H1 (cell line): ENCODE data around the gene GTF2A1L. TPM values are rescaled to one million over a fixed set of nuclear protein-coding genes. Genes with fewer than 3 reads are reported as not detected.

Experiments
- CTCF ChIA-PET: fragments of 300-600 bp; sonication (Branson Sonifier 250); formaldehyde crosslinking; loops from one replicate; lab custom pipeline; 2021; ENCODE audit not compliant: partially characterized antibody; lab: Charles Lee
- POLR2A ChIA-PET: fragments of 300-600 bp; sonication (Branson Sonifier 250); formaldehyde crosslinking; loops from one replicate; lab custom pipeline; 2021; ENCODE audit warnings: inconsistent platforms; ENCODE audit not compliant: partially characterized antibody; lab: Charles Lee
- DNase-seq, 2 experiments: peaks; one replicate each; pipeline versions ENCODE4 v3.0.0 to v3.0.0-alpha.2; 2010 to 2022; ENCODE audit warnings: low spot score in 2 of 2, low read depth in 1 of 2, mixed read lengths in 1 of 2
- FAIRE-seq: peaks from 2 replicates; lab custom pipeline; 2011; peaks lifted over from hg19 to GRCh38; lab: Jason Lieb, UNC
- H2AFZ ChIP-seq: 2 replicates; pipeline ENCODE4 v1.8.1; 2012; ENCODE audit warnings: low read length, inconsistent platforms
- H2AK5ac ChIP-seq: 2 replicates; pipeline ENCODE4 v1.6.1; 2013; ENCODE audit warnings: low read depth, low read length
- H2BK120ac ChIP-seq: replicated peaks from 2 replicates; pipeline ENCODE3; 2013; ENCODE audit warnings: low read depth, low read length, inconsistent platforms
- H2BK12ac ChIP-seq: 2 replicates; pipeline ENCODE4 v1.6.1; 2013; ENCODE audit warnings: low read depth, low read length
- H2BK15ac ChIP-seq: 2 replicates; pipeline ENCODE4 v1.6.1; 2013; ENCODE audit warnings: low read length
- H2BK20ac ChIP-seq: 2 replicates; pipeline ENCODE4 v1.6.1; 2013; ENCODE audit warnings: low read length
- H2BK5ac ChIP-seq: 2 replicates; pipeline ENCODE4 v1.6.1; 2013; ENCODE audit warnings: low read depth, low read length
- H3K14ac ChIP-seq: 2 replicates; pipeline ENCODE4 v1.6.1; 2013; ENCODE audit warnings: inconsistent platforms; ENCODE audit not compliant: insufficient read length
- H3K18ac ChIP-seq: 2 replicates; pipeline ENCODE4 v1.6.1; 2013; ENCODE audit warnings: low read length; ENCODE audit errors: extremely low read depth
- H3K23ac ChIP-seq: 2 replicates; pipeline ENCODE4 v1.6.1; 2013; ENCODE audit warnings: inconsistent platforms; ENCODE audit not compliant: insufficient read length
- H3K23me2 ChIP-seq: 2 replicates; pipeline ENCODE4 v1.6.1; 2013; ENCODE audit warnings: low read depth, low read length
- H3K27ac ChIP-seq: 2 replicates; pipeline ENCODE4 v1.6.1; 2011; ENCODE audit warnings: low read depth, low read length, inconsistent platforms
- H3K27me3 ChIP-seq, 4 experiments: replicated peaks in 1 of 4; 1 replicate in 1 of 4; 2 replicates in 3 of 4; pipeline versions ENCODE4 v1.6.1 to v1.8.1; 2011 to 2013; ENCODE audit warnings: low read length in 3 of 4, mild to moderate bottlenecking in 3 of 4, inconsistent platforms in 2 of 4, mixed read lengths in 2 of 4, moderate library complexity in 1 of 4; ENCODE audit not compliant: control insufficient read depth in 3 of 4, insufficient read depth in 3 of 4; ENCODE audit errors: extremely low read depth in 1 of 4
- H3K36me3 ChIP-seq, 4 experiments: 2 replicates each; pipeline versions ENCODE4 v1.6.1 to v1.8.1; 2011 to 2013; ENCODE audit warnings: mild to moderate bottlenecking in 4 of 4, low read length in 3 of 4, moderate library complexity in 2 of 4, control low read depth in 1 of 4, inconsistent platforms in 1 of 4; ENCODE audit not compliant: insufficient read depth in 4 of 4, control insufficient read depth in 2 of 4
- H3K4ac ChIP-seq: replicated peaks from 2 replicates; pipeline ENCODE3; 2013; ENCODE audit warnings: low read length, low read depth, mixed read lengths, inconsistent platforms; ENCODE audit not compliant: insufficient read length
- H3K4me1 ChIP-seq, 4 experiments: replicated peaks in 1 of 4; 1 replicate in 1 of 4; 2 replicates in 3 of 4; pipeline versions ENCODE4 v1.6.1 to v1.8.1; 2011 to 2013; ENCODE audit warnings: low read length in 3 of 4, inconsistent platforms in 2 of 4, mixed read lengths in 1 of 4; ENCODE audit not compliant: insufficient read depth in 4 of 4, control insufficient read depth in 3 of 4
- H3K4me2 ChIP-seq, 2 experiments: 2 replicates each; pipeline versions ENCODE4 v1.6.1 to v1.8.1; 2011 to 2013; ENCODE audit warnings: low read depth in 2 of 2, low read length in 2 of 2, control low read depth in 1 of 2, inconsistent platforms in 1 of 2, mild to moderate bottlenecking in 1 of 2; ENCODE audit not compliant: insufficient read depth in 1 of 2
- H3K4me3 ChIP-seq, 4 experiments: fragments of 200-600, 300-600 bp in 1 of 4; sonication (generic), shearing (Covaris generic), sonication (Bioruptor Twin) in 1 of 4; 2 replicates each; pipeline versions ENCODE4 v1.5.1 to v1.8.1; 2011 to 2016; ENCODE audit warnings: low read length in 4 of 4, low read depth in 3 of 4, control low read depth in 2 of 4, inconsistent platforms in 2 of 4, mild to moderate bottlenecking in 2 of 4, mixed read lengths in 1 of 4, moderate library complexity in 1 of 4; ENCODE audit not compliant: insufficient read depth in 2 of 4; ENCODE audit errors: extremely low read depth in 1 of 4
- H3K56ac ChIP-seq: replicated peaks from 2 replicates; pipeline ENCODE3; 2013; ENCODE audit warnings: low read depth, mild to moderate bottlenecking, mixed read lengths, low read length, inconsistent platforms; ENCODE audit not compliant: insufficient read length
- H3K79me1 ChIP-seq: 2 replicates; pipeline ENCODE4 v1.6.1; 2013; ENCODE audit warnings: low read depth, low read length, control low read depth
- H3K79me2 ChIP-seq, 2 experiments: 2 replicates each; pipeline versions ENCODE4 v1.6.1 to v1.8.1; 2012 to 2013; ENCODE audit warnings: low read length in 2 of 2, mild to moderate bottlenecking in 2 of 2, inconsistent platforms in 1 of 2; ENCODE audit not compliant: insufficient read depth in 2 of 2, control insufficient read depth in 1 of 2
- H3K9ac ChIP-seq, 4 experiments: replicated peaks in 1 of 4; 1 replicate in 1 of 4; 2 replicates in 3 of 4; pipeline versions ENCODE4 v1.6.1 to v1.8.1; 2011 to 2013; ENCODE audit warnings: low read depth in 3 of 4, low read length in 3 of 4, control low read depth in 2 of 4, mild to moderate bottlenecking in 2 of 4, moderate library complexity in 2 of 4, inconsistent platforms in 1 of 4; ENCODE audit errors: extremely low read depth in 1 of 4
- H3K9me3 ChIP-seq, 2 experiments: 2 replicates each; pipeline versions ENCODE4 v1.6.1 to v1.8.1; 2012 to 2013; ENCODE audit warnings: mild to moderate bottlenecking in 2 of 2, moderate library complexity in 2 of 2, control low read depth in 1 of 2, inconsistent platforms in 1 of 2, low read depth in 1 of 2, low read length in 1 of 2, mixed read lengths in 1 of 2; ENCODE audit not compliant: insufficient read depth in 2 of 2
- H4K20me1 ChIP-seq, 2 experiments: replicated peaks in 1 of 2; 2 replicates each; pipeline versions ENCODE3 to v1.8.1; 2011 to 2013; ENCODE audit warnings: inconsistent platforms in 2 of 2, low read length in 2 of 2, mild to moderate bottlenecking in 1 of 2; ENCODE audit not compliant: insufficient read depth in 2 of 2, control insufficient read depth in 1 of 2
- H4K5ac ChIP-seq: 2 replicates; pipeline ENCODE4 v1.6.1; 2013; ENCODE audit warnings: low read length, low read depth, mixed read lengths, inconsistent platforms; ENCODE audit not compliant: insufficient read length
- H4K8ac ChIP-seq: 2 replicates; pipeline ENCODE4 v1.8.0; 2013; ENCODE audit warnings: mild to moderate bottlenecking, moderate library complexity, low read length, inconsistent platforms; ENCODE audit not compliant: insufficient read depth; ENCODE audit errors: extremely low read depth
- H4K91ac ChIP-seq: replicated peaks from 2 replicates; pipeline ENCODE3; 2013; ENCODE audit warnings: low read length, mixed read lengths, inconsistent platforms; ENCODE audit not compliant: insufficient read length
- EGR1 ChIP-seq: IDR thresholded peaks from 2 replicates; pipeline ENCODE4 v1.6.1; 2011; ENCODE audit warnings: low read depth, low read length, borderline replicate concordance
- TEAD4 ChIP-seq: IDR thresholded peaks from 2 replicates; pipeline ENCODE4 v1.6.1; 2012; ENCODE audit warnings: low read depth, low read length, inconsistent platforms, mixed read lengths
- WGBS, 2 experiments: shearing (Covaris generic) in 1 of 2; methylation state at CpG; one replicate each; pipeline versions ENCODE4 v1.1.6 to v1.1.7; 2013 to 2015; ENCODE audit warnings: low lambda C conversion rate in 2 of 2, mixed read lengths in 2 of 2, inconsistent platforms in 1 of 2, low coverage in 1 of 2, missing lambda C conversion rate in 1 of 2; ENCODE audit not compliant: insufficient replicate concordance in 2 of 2, insufficient coverage in 1 of 2, insufficient read length in 1 of 2; ENCODE audit errors: extremely low coverage in 1 of 2, missing lambda C conversion rate in 1 of 2; 5-methylcytosine and 5-hydroxymethylcytosine counted together
- polyA plus RNA-seq, 7 experiments: library from polyadenylated mRNA; depleted of rRNA in 3 of 7; stranded (reverse) in 5 of 7; unstranded in 2 of 7; fragments of >200 nt in 5 of 7; fragments of 200-250 nt in 2 of 7; gene quantifications; 1 replicate in 5 of 7; 2 replicates in 1 of 7; 4 replicates in 1 of 7; pipeline versions ENCODE4 v1.2.1 to v1.2.3, GENCODE V29; 2011 to 2013; ENCODE audit warnings: missing spikeins in 2 of 7, mixed read lengths in 2 of 7
- total RNA-seq: library from RNA; stranded (reverse); fragmentation: NEBNext Ultra II Directional; extraction: Animal tissue kit (Norgen Biotek cat#: 25700); gene quantifications from 2 replicates; pipeline ENCODE4 v1.2.1, GENCODE V29; 2021

Gene GTF2A1L
- total and polyA plus RNA-seq, 2 of the 8 experiments (the other 6 are each of a cell fraction or from before 2014, with no cell fraction given) = 0.18 TPM; not detected in 1

DNA sequence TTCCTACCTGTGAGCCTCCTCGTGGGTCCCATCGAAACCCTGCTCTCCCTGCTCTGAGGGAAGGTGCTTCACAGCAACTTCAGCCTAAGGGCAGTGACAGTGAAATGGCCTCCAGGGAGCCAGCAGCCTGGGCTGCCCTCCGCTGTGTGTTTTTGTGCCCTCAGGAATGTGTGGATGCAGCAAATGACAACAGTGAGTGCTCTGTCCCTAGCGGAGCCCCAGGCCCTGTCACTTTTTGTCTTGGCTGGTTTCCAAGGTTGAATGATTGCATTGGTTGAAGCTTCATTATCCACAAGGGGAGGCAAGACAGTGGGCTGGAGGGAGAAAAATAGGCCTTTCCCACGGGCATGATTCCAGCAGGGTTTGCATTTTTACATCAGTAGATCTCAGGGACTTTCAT, 44.8 kb upstream of the GTF2A1L start:
- no peaks in the 10 kb centered on the region for H3K79me1 ChIP-seq
- H2BK15ac ChIP-seq = no peak overlapping the region
- no peaks in the 10 kb centered on the region for H4K20me1 ChIP-seq
- POLR2A ChIA-PET = no interaction called here
- no peaks in the 10 kb centered on the region for H3K36me3 ChIP-seq
- TF ChIP-seq EGR1 (no peak), TEAD4 (peak; percentile 41; the same call in 1 of the 2 replicates)
- TF ChIP-seq, all 59 proteins: peak for 1
- H3K4me3 ChIP-seq = no peak overlapping the region
- no peak overlapping the region for H2BK120ac ChIP-seq
- no peak overlapping the region for H4K5ac ChIP-seq
- H2BK20ac ChIP-seq = no peak overlapping the region
- no peak overlapping the region for H3K27ac ChIP-seq
- CTCF ChIA-PET = no interaction called here
- peak overlapping the region in 1 of 2 experiments; percentile 5; a peak in 1 of 4 replicates for H3K4me2 ChIP-seq
- H4K91ac ChIP-seq = no peak overlapping the region
- H2BK12ac ChIP-seq = no peak overlapping the region
- no peak overlapping the region for H3K23ac ChIP-seq
- H3K18ac ChIP-seq = no peak overlapping the region
- no peak overlapping the region for H2AK5ac ChIP-seq
- H3K14ac ChIP-seq = no peak overlapping the region
- H4K8ac ChIP-seq = no peak overlapping the region
- WGBS, 2 experiments = 75% methylated on average over 5 of the region's 5 CpGs; no CpG with 5 or more reads in 1 of the 2 experiments
- H2AFZ ChIP-seq = no peak overlapping the region
- H3K79me2 ChIP-seq = no peaks in the 10 kb centered on the region
- H3K23me2 ChIP-seq = no peaks in the 10 kb centered on the region
- H3K4me1 ChIP-seq = peaks cover 0 to 2% (median 0%) of the 10 kb centered on the region in 4 experiments; a peak in 1 of 7 replicates
- no peak overlapping the region for H3K9ac ChIP-seq
- H3K4ac ChIP-seq = no peak overlapping the region
- H2BK5ac ChIP-seq = no peak overlapping the region
- no peaks in the 10 kb centered on the region for H3K27me3 ChIP-seq
- FAIRE-seq (no peak), DNase-seq (no peak)
- no peaks in the 10 kb centered on the region for H3K9me3 ChIP-seq
- H3K56ac ChIP-seq = no peak overlapping the region
